AG09319 (cell line): ENCODE measurements around the gene ZNF75A.
A peak's percentile ranks its signal among the peaks of the same experiment; 100 is the strongest.

Experiments
- DNase-seq: peaks from one replicate; pipeline ENCODE4 v3.0.0-alpha.2; 2010; ENCODE audit warnings: low read depth; ENCODE audit errors: extremely low read depth
- TF ChIP-seq, protein P1 (sequence below): IDR thresholded peaks from 2 replicates; pipeline ENCODE4 v1.5.1; 2011; ENCODE audit warnings: low read depth, mild to moderate bottlenecking, inconsistent platforms, low read length, moderate library complexity

The ZNF75A gene

DNA sequence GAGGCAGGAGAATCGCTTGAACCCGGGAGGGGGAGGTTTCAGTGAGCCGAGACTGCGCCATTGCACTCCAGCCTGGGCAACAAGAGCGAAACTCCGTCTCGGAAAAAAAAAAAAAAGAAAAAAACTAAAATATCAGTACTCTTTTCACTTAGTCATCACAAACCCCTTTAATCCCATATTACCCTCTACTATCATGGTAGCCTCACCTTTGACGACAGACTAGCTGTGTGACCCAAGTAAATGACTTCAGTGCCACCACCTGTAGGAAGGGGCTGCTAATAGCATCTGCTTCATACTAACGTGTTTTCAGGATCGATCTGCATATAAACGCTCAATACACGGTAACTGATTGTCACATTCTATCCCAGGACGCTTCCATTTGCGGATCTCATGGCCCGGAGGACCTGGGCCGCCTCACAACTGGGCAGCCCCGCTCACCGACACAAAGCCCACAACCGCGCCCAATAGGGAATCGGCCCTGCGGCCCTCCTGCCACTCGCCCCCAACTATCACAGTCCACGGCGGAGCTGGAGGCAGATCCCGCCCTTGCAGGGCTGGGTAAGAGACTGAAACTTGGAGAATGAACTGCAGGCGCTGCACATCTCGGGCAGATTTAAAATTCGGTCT, 23.1 kb upstream of the ZNF75A start:
- no peak for DNase-seq
- TF ChIP-seq, protein P1, sequence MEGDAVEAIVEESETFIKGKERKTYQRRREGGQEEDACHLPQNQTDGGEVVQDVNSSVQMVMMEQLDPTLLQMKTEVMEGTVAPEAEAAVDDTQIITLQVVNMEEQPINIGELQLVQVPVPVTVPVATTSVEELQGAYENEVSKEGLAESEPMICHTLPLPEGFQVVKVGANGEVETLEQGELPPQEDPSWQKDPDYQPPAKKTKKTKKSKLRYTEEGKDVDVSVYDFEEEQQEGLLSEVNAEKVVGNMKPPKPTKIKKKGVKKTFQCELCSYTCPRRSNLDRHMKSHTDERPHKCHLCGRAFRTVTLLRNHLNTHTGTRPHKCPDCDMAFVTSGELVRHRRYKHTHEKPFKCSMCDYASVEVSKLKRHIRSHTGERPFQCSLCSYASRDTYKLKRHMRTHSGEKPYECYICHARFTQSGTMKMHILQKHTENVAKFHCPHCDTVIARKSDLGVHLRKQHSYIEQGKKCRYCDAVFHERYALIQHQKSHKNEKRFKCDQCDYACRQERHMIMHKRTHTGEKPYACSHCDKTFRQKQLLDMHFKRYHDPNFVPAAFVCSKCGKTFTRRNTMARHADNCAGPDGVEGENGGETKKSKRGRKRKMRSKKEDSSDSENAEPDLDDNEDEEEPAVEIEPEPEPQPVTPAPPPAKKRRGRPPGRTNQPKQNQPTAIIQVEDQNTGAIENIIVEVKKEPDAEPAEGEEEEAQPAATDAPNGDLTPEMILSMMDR: no peak

GRCh38 chr16:3282730-3283542, 22.4 kb upstream of the ZNF75A start, which contains the start of gene ZNF263:
Gene ZNF263, plus strand, starts transcription at chr16:3283491. Its CDS starts 328 bp downstream, at chr16:3283819.
- TF ChIP-seq, protein P1: no peak
- DNase-seq: peak; percentile 95

- TF ChIP-seq, protein P1: no peak
- DNase-seq: no peak
These were observed 21.5 kb upstream of the ZNF75A start for GRCh38 chr16:3283543-3284447.

DNA sequence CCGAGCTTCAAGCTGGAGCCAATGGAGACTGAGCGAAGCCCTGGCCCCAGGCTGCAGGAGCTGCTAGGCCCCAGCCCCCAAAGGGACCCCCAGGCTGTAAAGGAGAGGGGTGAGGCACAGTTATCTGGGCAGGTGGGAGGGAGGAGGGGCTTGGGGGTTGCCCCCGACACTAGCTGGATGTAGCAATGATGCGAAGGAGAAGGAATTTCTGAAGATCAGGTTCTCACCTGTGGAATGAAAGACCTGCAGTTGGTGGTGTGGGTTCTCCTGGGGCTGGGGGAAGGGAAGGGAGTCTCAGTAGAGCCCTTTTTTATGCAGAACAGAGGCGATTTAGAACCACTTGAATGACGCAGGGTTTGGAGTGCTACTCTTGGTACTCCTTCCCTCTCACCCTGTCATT, 20.2 kb upstream of the ZNF75A start:
- DNase-seq: no peak

GRCh38 chr16:3289998-3290673, 15.2 kb upstream of the ZNF75A start:
- no peak for DNase-seq
- TF ChIP-seq, protein P1: no peak

More for the DNA sequence above, 20.2 kb upstream of the ZNF75A start:
- TF ChIP-seq, protein P1: no peak

DNA sequence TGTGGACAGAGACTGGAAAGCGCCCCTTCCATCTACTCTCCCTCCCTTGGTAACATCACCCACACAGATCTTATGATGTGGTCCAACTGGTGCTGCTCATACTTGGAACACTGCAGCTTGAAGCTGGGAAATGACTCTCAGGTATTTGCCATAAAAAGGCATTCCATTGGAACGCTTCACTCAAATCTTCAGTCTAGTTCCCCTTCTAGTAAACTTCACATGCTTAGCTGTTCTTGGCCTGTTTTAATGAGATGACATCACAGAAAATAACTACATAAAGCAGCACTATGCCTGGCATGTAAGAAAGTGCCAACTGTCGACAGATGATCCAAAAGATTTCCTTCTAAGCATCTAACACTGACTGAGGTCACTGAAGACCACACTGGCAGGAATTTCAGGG, 12.7 kb upstream of the ZNF75A start:
- TF ChIP-seq, protein P1: no peak
- no peak for DNase-seq
